PC-3 (cell line): ENCODE measurements around the gene KCTD15.

ENCODE experiments used
- CTCF ChIP-seq: fragments of 300-600 bp; sonication (generic); conservative IDR thresholded peaks from 2 replicates; pipeline ENCODE4 v1.5.1; 2017; ENCODE audit warnings: antibody characterized with exemption, low read depth, mild to moderate bottlenecking, low read length
- EZH2 ChIP-seq: fragments of 300-600 bp; sonication (generic); IDR thresholded peaks from one replicate; pipeline ENCODE4 v1.6.1; 2017; ENCODE audit warnings: antibody characterized with exemption, mild to moderate bottlenecking, low read length; ENCODE audit not compliant: unreplicated experiment

GRCh38 chr19:33747273-33747672, 49.4 kb upstream of the KCTD15 start:
- TF ChIP-seq CTCF (no peak), EZH2 (no peak)
